AG04450 (cell line): ENCODE results near the gene BLVRA. TPM values are rescaled to one million over a fixed set of nuclear protein-coding genes. Genes with fewer than 3 reads are reported as not detected.

Experiments
- CTCF ChIA-PET: fragments of 300-600, 350-600 bp; formaldehyde crosslinking; extraction: SDS; loops from one replicate; lab custom pipeline; 2022; ENCODE audit warnings: antibody characterized with exemption, inconsistent platforms; lab: Charles Lee
- POLR2A ChIA-PET: fragments of 350-600 bp; formaldehyde crosslinking; extraction: SDS; loops from one replicate; lab custom pipeline; 2021; ENCODE audit warnings: antibody characterized with exemption, inconsistent platforms; lab: Yijun Ruan, JAX
- DNase-seq: peaks from one replicate; pipeline ENCODE4 v3.0.0-alpha.2; 2011; ENCODE audit warnings: low read depth, low spot score
- H3K27ac ChIP-seq: one replicate; pipeline ENCODE4 v1.5.1; 2012; ENCODE audit warnings: low read depth, low read length, control low read depth
- H3K27me3 ChIP-seq: one replicate; pipeline ENCODE4 v1.6.0; 2012; ENCODE audit warnings: low read length; ENCODE audit not compliant: control insufficient read depth, insufficient read depth
- H3K4me3 ChIP-seq: 2 replicates; pipeline ENCODE4 v1.5.1; 2011; ENCODE audit warnings: mild to moderate bottlenecking, low read depth, low read length, control low read depth
- H3K9me3 ChIP-seq: 2 replicates; pipeline ENCODE4 v1.5.1; 2012; ENCODE audit warnings: low read length; ENCODE audit not compliant: control insufficient read depth, insufficient read depth
- polyA plus RNA-seq: library from polyadenylated mRNA; depleted of rRNA; stranded (reverse); fragments of >200 nt; gene quantifications from 2 replicates; pipeline ENCODE4 v1.2.3, GENCODE V29; 2011
- TF ChIP-seq, protein P1 (sequence below): IDR thresholded peaks from 2 replicates; pipeline ENCODE4 v1.5.1; 2011; ENCODE audit warnings: low read depth, low read length, control low read depth, inconsistent platforms

The BLVRA gene
- polyA plus RNA-seq, 1 experiment = 58.7 TPM

DNA sequence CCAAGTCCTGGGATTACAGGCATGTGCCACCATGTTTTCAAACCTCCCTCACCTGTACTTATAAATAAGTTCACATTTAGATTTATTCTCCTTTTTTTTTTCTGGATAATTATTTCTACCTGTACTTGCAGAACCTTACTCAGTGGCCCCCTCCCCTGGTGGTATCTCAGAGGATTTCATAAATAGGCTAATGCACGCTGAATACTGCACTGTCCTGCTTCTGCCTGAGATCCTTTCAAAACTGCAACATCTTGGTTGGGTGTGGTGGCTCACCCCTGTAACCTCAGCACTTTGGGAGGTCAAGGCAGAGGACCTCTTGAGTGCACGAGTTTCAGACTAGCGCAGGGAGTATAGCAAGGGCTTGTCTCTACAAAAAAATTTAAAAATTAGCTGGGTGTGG is 4.6 kb upstream of the BLVRA start:
- TF ChIP-seq, protein P1, sequence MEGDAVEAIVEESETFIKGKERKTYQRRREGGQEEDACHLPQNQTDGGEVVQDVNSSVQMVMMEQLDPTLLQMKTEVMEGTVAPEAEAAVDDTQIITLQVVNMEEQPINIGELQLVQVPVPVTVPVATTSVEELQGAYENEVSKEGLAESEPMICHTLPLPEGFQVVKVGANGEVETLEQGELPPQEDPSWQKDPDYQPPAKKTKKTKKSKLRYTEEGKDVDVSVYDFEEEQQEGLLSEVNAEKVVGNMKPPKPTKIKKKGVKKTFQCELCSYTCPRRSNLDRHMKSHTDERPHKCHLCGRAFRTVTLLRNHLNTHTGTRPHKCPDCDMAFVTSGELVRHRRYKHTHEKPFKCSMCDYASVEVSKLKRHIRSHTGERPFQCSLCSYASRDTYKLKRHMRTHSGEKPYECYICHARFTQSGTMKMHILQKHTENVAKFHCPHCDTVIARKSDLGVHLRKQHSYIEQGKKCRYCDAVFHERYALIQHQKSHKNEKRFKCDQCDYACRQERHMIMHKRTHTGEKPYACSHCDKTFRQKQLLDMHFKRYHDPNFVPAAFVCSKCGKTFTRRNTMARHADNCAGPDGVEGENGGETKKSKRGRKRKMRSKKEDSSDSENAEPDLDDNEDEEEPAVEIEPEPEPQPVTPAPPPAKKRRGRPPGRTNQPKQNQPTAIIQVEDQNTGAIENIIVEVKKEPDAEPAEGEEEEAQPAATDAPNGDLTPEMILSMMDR = 0 out of 2 replicates have a peak, but pooled peaks have one; percentile 10
- POLR2A ChIA-PET = no interaction called here
- peaks cover 10% of the 10 kb centered on the region; the same call in 1 of the 2 replicates for H3K9me3 ChIP-seq
- no peak overlapping the region for H3K27ac ChIP-seq
- no peak for DNase-seq
- CTCF ChIA-PET = interaction anchor here (0.7 to 1.3 kb wide), 2 partner anchors 171 to 178 kb away, joined by 4 to 5 read pairs; partner anchors contain the start of gene STK17A
- H3K4me3 ChIP-seq = no peak overlapping the region
- peaks cover 4% of the 10 kb centered on the region for H3K27me3 ChIP-seq

DNA sequence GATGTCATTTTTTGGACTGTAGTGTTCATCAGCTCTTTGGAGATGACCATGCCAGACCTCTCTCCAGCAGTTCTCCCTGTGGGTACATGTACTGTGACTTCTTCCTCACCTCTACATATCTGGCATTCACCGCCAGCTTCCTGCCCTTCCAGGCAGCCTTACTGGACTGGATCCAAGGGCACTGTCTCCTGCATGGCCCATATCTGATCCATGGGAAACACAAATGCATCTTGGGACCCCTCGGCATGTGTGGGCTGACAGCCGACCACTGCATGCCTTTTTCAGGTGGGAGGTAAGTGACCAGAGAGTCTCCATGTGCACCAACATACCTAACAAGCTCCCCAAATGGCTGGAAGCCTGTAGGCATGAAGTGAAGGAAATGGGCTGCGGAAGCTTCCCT is 3.9 kb upstream of the BLVRA start:
- POLR2A ChIA-PET = no interaction called here
- peaks cover 2% of the 10 kb centered on the region for H3K27me3 ChIP-seq

DNA sequence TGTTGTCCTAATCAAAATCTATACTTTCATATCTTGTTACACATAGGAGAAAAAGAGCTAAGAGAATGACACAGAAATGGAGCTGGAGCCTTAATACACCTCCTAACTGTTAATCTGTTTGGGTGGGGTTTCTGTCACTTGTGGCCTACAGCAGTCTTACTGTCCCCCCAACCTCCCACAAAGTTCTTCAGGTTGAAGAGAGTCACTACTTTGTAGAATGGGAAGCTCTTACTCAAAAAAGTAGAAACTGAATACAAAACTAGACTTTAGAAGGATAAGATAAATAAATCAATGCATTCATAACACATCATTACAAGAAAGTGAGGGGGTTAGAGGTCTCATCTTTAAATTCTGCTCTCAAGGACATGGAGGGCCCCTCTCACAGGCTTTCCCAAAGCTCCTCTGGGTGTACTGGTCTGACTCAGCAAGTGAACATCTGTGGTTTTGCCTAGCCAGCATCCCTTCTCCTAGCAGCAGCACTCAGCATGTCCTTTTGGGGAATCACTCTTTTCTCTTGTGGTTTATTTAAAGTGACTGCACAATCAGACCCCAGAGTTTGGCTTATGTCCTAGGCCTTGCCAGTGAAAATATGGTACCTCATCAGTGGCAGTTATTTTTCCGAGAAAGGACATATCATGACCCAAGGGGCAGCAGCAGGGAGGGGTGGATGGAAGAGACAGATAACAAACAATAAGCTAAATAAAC is 2.0 kb upstream of the BLVRA start:
- peak overlapping the region; percentile 48 for H3K27ac ChIP-seq
- H3K4me3 ChIP-seq = no peak overlapping the region
- H3K9me3 ChIP-seq = no peaks in the 10 kb centered on the region
- TF ChIP-seq, protein P1 = no peak
- H3K27me3 ChIP-seq = no peaks in the 10 kb centered on the region
- ChIA-PET CTCF (interaction anchor here (0.7 to 2.3 kb wide), 4 partner anchors 57 to 639 kb away, joined by 3 to 9 read pairs (median 6); partner anchors contain the start of gene STK17A), POLR2A (interaction anchor here (0.6 to 1.1 kb wide), 3 partner anchors 10 to 30 kb away, joined by 3 read pairs; partner anchors contain the start of gene COA1)
- DNase-seq = peak; percentile 59

More for the DNA sequence above, 3.9 kb upstream of the BLVRA start:
- no peak overlapping the region for H3K27ac ChIP-seq
- no peak overlapping the region for H3K4me3 ChIP-seq
- CTCF ChIA-PET = interaction anchor here (0.7 to 1.3 kb wide), 2 partner anchors 13 to 172 kb away, joined by 3 to 5 read pairs; partner anchors contain the start of gene STK17A
- H3K9me3 ChIP-seq = peaks cover 6% of the 10 kb centered on the region; the same call in 1 of the 2 replicates
- TF ChIP-seq, protein P1 = no peak
- DNase-seq = no peak

DNA sequence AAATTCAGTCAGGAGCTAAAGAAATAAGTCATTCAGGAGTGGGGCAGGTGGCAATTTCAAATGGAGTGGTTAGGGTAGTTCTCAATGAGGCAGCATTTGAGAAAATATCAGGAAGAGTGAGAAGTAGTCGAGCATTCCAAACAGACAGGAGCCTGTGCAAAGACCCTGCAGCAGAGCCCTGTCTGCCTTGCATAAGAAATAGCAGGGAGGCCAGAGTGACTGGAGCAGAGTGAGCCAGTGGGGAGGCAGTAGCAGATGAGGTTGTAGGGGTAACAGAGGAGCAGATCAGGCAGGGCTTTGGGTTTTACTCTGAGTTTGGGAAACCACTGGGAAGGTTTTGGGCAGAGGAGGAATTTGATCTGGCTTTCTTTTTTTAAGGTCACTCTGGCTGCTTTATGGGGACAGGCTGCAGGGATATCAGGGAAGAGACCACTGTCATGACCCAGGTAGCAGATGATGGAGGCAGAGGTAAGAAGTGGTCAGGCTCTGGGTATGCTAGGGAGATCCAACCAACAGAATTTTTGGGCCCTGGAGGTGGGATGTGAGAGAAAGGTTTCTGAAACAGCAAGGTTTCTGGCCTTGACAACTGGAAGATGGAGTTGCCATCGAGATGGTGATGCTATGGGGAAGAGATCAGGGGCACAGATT is 1.3 kb upstream of the BLVRA start:
- POLR2A ChIA-PET = interaction anchor here (1.1 kb wide), 1 partner anchor 11 kb away, joined by 3 read pairs; no protein-coding TSS in a partner anchor

More for the DNA sequence above, 1.3 kb upstream of the BLVRA start:
- CTCF ChIA-PET = interaction anchor here (0.7 to 2.3 kb wide), 3 partner anchors 57 to 175 kb away, joined by 3 to 9 read pairs (median 7); partner anchors contain the start of gene STK17A
- TF ChIP-seq, protein P1 = no peak
- no peak for DNase-seq
- H3K27ac ChIP-seq = peak overlapping the region; percentile 22
- no peaks in the 10 kb centered on the region for H3K27me3 ChIP-seq
- H3K9me3 ChIP-seq = no peaks in the 10 kb centered on the region
- H3K4me3 ChIP-seq = no peak overlapping the region
